Karpas-422 (cell line): ENCODE results near the gene ADRA2B. TPM values are rescaled to one million over a fixed set of nuclear protein-coding genes. Genes with fewer than 3 reads are reported as not detected.
"Not testable (repeated sequence)": the region's sequence is repeated elsewhere in the genome, so short reads cannot be mapped to it uniquely, and the experiment has no call there.

Source experiments
- DNase-seq: peaks from one replicate; pipeline ENCODE4 v3.0.0-alpha.2; 2015
- H2AFZ ChIP-seq: fragments of 200-600 bp; sonication (generic); 2 replicates; pipeline ENCODE4 v1.6.1; 2014; ENCODE audit warnings: antibody characterized with exemption, low read length, mixed read lengths
- H3K27ac ChIP-seq: fragments of 200-600 bp; sonication (generic); 2 replicates; pipeline ENCODE4 v1.5.1; 2014; ENCODE audit warnings: mild to moderate bottlenecking, low read length, moderate library complexity
- H3K27me3 ChIP-seq: fragments of 200-600 bp; sonication (generic); 2 replicates; pipeline ENCODE4 v1.6.1; 2014; ENCODE audit warnings: low read length, mixed read lengths
- H3K36me3 ChIP-seq: fragments of 200-600 bp; sonication (generic); 2 replicates; pipeline ENCODE4 v1.6.1; 2014; ENCODE audit warnings: low read length, mixed read lengths; ENCODE audit not compliant: insufficient read depth
- H3K4me1 ChIP-seq: fragments of 200-600 bp; sonication (generic); 2 replicates; pipeline ENCODE4 v1.6.1; 2014; ENCODE audit warnings: mild to moderate bottlenecking, low read length, mixed read lengths
- H3K4me2 ChIP-seq: fragments of 200-600 bp; sonication (generic); 2 replicates; pipeline ENCODE4 v1.6.1; 2014; ENCODE audit warnings: low read length, low read depth, mild to moderate bottlenecking; ENCODE audit not compliant: poor library complexity, severe bottlenecking
- H3K4me3 ChIP-seq: fragments of 200-600 bp; sonication (generic); 2 replicates; pipeline ENCODE4 v1.5.1; 2014; ENCODE audit warnings: mild to moderate bottlenecking, antibody characterized with exemption, low read length, mixed read lengths
- H3K79me2 ChIP-seq: fragments of 200-600 bp; sonication (generic); 2 replicates; pipeline ENCODE4 v1.6.1; 2014; ENCODE audit warnings: mild to moderate bottlenecking, low read length, mixed read lengths
- H3K9ac ChIP-seq: fragments of 200-600 bp; sonication (generic); 2 replicates; pipeline ENCODE4 v1.6.0; 2014; ENCODE audit warnings: low read length
- H3K9me2 ChIP-seq: fragments of 200-600 bp; sonication (generic), shearing (Covaris generic); replicated peaks from 2 replicates; pipeline ENCODE4 v1.6.0; 2014; ENCODE audit warnings: mild to moderate bottlenecking, low read length, moderate library complexity; ENCODE audit not compliant: insufficient read depth
- H3K9me3 ChIP-seq: fragments of 300-700, 200-600 bp; sonication (generic); 2 replicates; pipeline ENCODE4 v1.6.1; 2014; ENCODE audit warnings: low read length, mixed read lengths
- H4K20me1 ChIP-seq: fragments of 200-600 bp; sonication (generic); 2 replicates; pipeline ENCODE4 v1.6.1; 2014; ENCODE audit warnings: mild to moderate bottlenecking, antibody characterized with exemption, low read length, low read depth; ENCODE audit not compliant: insufficient read depth
- total RNA-seq: library from RNA; depleted of rRNA; stranded (reverse); fragments of >200 nt; shearing (Covaris generic); gene quantifications from 2 replicates; pipeline ENCODE4 v1.2.3, GENCODE V29; 2014; ENCODE audit warnings: low replicate concordance

The ADRA2B gene
- total RNA-seq, 1 experiment from 2014 or later: not detected

DNA sequence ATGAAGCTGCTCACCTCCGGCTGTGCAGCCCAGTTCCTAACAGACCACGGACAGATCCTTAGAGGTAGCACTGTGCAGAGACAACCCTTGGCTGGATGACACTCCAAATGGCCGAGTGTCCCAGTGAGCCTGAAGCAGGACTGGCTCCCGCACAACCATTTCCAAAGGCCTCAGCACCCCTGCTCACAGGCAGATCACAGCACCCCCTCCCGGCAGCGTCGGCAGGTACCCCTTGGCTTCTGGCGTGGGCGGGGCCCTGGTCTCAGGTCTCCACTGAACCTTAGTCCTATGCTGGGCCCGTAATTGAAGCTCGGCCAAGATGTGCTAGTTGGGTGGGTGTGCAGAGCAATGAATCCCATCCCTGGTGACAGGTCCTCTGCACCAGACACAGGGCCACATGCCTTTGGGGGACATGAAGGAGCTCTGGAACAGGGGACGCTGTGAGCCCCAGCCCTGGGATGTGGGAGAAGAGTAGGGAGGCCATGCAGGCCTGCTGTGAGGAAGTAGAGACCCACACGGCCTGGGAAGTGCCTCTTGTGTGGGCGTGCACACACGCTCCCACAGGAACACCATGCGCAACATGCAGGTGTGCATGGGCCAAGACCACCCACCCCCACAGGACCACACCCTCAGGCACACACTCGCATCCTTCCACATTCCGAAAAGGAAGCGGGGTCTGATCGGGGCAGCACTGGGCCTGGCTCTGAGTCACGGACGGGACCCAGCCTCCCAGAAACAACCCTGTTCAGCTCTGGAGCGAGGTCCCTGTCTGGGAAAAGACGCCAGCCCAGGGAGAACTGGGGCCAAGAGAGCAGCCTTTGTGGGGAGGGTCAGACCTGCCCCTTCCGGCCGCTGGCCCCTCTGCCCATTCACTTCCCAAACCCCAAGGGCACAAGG is 26.1 kb upstream of the ADRA2B start:
- Histone ChIP-seq H3K27ac (no peak overlapping the region), H4K20me1 (peaks cover 23% of the 10 kb centered on the region), H3K4me1 (peaks cover 41% of the 10 kb centered on the region), H3K4me2 (peak overlapping the region; percentile 79), H3K79me2 (peaks cover 7% of the 10 kb centered on the region), H3K27me3 (no peaks in the 10 kb centered on the region), H2AFZ (no peak overlapping the region), H3K9ac (peak overlapping the region; percentile 96), H3K36me3 (peaks cover 19% of the 10 kb centered on the region), H3K9me2 (no peaks in the 10 kb centered on the region), H3K4me3 (peak overlapping the region; percentile 96; the same call in 1 of the 2 replicates), H3K9me3 (no peaks in the 10 kb centered on the region)
- peak; percentile 91 for DNase-seq

DNA sequence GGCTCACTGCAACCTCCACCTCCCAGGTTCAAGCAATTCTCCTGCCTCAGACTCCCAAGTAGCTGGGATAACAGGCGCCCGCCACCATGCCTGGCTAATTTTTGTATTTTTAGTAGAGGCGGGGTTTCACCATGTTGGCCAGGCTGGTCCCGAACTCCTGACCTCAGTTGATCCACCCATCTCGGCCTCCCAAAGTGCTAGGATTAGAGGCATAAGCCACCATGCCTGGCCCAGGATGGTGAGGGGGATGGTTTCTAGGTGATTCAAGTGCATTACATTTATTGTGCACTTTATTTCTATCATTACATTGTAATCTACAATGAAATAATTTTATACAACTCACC is 25.2 kb upstream of the ADRA2B start:
- H3K4me3 ChIP-seq, H3K9me3 ChIP-seq, H3K27ac ChIP-seq, H3K4me2 ChIP-seq, H3K79me2 ChIP-seq, H3K9me2 ChIP-seq, H3K9ac ChIP-seq, H3K27me3 ChIP-seq, DNase-seq, H2AFZ ChIP-seq: not testable (repeated sequence)
- Histone ChIP-seq H3K4me1 (peaks cover 32% of the 10 kb centered on the region), H3K36me3 (peaks cover 19% of the 10 kb centered on the region), H4K20me1 (peaks cover 23% of the 10 kb centered on the region)

DNA sequence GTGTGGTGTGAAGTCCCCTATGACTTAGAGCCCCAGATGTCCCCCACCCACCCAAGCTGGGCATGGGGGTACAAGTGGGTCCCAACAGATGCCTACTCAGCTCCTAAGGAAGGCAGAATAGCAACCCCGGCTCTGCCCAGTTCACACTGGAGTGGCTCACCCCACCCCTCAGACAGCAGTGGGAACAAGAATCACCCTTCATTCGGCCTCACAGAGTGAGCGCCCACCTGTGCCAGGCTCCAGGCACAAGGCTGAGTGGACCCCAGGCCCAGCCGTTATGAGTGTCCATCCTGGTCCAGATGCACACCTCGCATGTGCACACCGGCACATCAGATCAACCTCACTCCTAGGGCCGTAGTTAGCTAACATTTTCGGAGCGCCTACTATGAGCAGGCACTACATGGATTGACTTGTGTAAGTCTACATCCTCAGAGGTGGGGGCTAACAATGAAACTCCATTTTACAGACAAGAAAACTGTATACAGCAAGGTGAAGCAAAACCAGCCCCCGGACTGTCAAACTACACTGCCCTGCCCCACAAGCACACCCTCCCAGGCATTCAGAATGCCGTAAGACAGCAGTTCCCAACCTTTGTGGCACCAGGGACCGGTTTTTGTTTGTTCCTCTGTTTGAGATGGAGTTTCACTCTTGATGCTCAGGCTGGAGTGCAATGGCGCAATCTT is 24.7 kb upstream of the ADRA2B start:
- H3K36me3 ChIP-seq: peaks cover 19% of the 10 kb centered on the region
- peaks cover 23% of the 10 kb centered on the region for H4K20me1 ChIP-seq
- H3K27me3 ChIP-seq: no peaks in the 10 kb centered on the region
- peaks cover 7% of the 10 kb centered on the region for H3K79me2 ChIP-seq
- no peak for DNase-seq
- no peaks in the 10 kb centered on the region for H3K9me3 ChIP-seq
- no peak overlapping the region for H3K4me2 ChIP-seq
- H2AFZ ChIP-seq: no peak overlapping the region
- no peak overlapping the region for H3K4me3 ChIP-seq
- H3K9ac ChIP-seq: no peak overlapping the region
- no peak overlapping the region for H3K27ac ChIP-seq
- no peaks in the 10 kb centered on the region for H3K9me2 ChIP-seq
- H3K4me1 ChIP-seq: peaks cover 27% of the 10 kb centered on the region

DNA sequence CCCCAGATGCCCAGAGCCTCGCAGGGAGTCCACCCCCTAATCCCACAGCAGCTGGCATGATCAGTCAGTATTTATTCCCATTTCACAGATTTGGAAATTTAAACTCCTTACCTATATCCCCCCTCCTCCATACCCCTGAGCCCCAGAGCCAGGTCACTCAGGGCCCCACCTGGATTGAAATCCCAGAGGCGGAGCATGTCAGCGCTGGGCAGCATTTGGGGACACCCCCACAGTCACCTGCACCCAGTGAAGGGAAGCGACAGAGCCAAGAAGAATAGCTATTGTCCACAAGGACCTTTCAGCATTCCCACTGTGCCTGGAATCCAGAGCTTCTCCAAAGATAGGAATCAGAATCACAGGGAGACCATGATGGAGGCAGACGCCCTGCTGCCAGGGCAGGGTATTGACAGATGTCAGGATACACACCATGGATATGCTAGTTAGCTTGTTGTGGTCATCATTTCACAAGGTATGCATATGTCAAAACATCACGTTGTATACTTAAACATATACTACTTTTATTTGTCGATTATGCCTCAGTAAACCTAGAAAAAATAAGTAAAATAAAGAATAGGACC is 22.9 kb upstream of the ADRA2B start:
- H3K9me3 ChIP-seq: no peaks in the 10 kb centered on the region
- H3K4me1 ChIP-seq: peaks cover 20% of the 10 kb centered on the region
- no peak overlapping the region for H3K27ac ChIP-seq
- H4K20me1 ChIP-seq: peaks cover 19% of the 10 kb centered on the region
- DNase-seq: no peak
- peaks cover 1% of the 10 kb centered on the region for H3K79me2 ChIP-seq
- no peak overlapping the region for H2AFZ ChIP-seq
- H3K9ac ChIP-seq: no peak overlapping the region
- no peak overlapping the region for H3K4me2 ChIP-seq
- no peaks in the 10 kb centered on the region for H3K27me3 ChIP-seq
- H3K4me3 ChIP-seq: no peak overlapping the region
- no peaks in the 10 kb centered on the region for H3K9me2 ChIP-seq
- H3K36me3 ChIP-seq: peaks cover 18% of the 10 kb centered on the region

DNA sequence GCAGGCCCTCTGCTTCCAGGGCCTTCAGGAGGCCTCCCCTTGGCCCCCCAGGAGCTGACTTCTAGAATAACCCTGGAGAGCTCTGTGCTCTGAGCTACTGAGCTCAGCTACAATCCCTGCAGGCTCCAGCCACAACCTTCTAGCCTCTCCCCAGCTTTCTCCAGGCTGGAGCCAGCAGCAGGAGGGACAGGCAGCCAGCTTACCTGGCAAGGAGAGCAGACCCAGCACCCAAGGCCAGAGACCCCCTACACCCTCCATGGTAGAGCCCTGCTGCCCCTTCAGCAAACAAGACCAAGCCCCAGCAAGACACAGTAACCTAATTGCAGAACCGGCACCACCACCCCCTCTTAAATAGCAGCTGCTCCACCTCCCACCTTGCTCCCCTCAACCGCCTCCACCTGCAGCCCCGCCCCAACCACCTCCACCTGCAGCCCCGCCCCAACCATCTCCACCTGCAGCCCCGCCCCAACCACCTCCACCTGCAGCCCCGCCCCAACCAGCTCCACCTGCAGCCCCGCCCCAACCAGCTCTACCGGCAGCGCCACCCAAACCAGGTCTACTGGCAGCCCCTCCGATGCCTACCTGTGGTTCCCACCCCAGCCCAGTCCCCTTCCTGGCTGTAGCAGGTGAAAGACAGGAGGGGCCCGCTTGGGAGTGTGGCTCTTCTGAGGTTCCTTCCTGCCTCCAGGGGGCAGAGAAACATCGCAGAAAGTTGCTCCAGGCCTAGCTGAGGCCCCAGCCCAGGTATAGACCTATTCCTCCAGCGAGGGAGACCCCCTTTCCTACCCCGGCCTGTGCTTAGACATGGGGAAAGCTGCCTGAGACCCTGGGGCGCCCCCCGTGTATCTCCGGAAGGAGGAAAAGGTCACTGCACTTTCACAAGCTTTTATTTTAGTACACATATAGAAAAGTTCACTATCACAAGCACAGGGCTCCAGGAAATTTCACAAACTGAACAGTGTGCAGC is 22.1 kb upstream of the ADRA2B start, which contains the start of gene ASTL:
Gene ASTL, minus strand, starts transcription at position 324 of the 967 bp plus-strand sequence. Its CDS starts 66 bp downstream, at position 258.
- H3K4me3 ChIP-seq: no peak within 1 kb of the TSS
- H4K20me1 ChIP-seq: peaks cover 10% of the 10 kb centered on the region
- no peaks in the 10 kb centered on the region for H3K79me2 ChIP-seq
- peaks cover 10% of the 10 kb centered on the region for H3K36me3 ChIP-seq
- H3K9me2 ChIP-seq: no peaks in the 10 kb centered on the region
- H3K9me3 ChIP-seq: no peaks in the 10 kb centered on the region
- no peak within 1 kb of the TSS for H3K27ac ChIP-seq
- no peaks in the 10 kb centered on the region for H3K27me3 ChIP-seq
- H3K4me1 ChIP-seq: peaks cover 12% of the 10 kb centered on the region
- DNase-seq: peak; percentile 83
- no peak within 1 kb of the TSS for H3K4me2 ChIP-seq
- H2AFZ ChIP-seq: no peak within 1 kb of the TSS
- H3K9ac ChIP-seq: no peak within 1 kb of the TSS

DNA sequence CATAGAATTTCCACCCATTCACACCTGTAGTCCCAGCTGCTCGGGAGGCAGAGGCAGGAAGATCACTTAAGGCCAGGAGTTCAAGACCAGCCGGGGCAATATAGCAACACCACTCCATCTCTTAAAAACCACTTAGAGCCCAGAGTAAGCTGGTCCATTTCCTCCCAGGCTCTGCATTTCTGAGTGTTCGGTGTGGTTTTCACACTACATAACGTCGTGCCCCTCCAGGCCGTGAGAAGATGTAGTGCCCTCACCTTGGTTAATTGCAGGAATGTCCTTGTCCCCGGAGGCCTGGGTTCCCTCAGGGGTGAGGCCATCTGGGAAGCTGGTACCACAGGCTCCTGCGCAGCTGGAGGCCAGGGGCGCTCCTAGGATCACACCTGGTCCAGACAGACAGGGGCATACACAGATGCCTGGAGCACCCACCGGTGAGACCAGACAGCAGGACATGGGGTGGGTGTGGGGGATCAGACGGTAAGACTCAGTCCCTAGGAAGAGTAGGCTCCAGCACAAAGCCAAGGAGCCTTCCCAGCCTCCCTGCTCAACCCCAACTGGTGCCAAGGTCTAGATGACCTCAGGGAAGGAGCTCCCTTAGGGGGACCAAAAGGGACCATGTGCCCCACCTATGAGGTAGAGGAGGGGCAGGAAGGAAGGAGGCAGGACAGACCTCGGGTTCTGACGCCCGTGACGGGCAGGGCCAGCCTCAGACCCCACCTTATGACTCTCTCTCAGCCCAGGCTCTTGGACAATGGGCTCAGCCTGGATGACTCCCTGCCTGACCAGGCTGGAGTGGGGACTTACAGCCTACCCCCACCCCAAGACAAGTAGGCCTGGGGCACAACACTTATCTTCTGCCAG is 21.2 kb upstream of the ADRA2B start:
- peaks cover 2% of the 10 kb centered on the region for H3K4me1 ChIP-seq
- no peaks in the 10 kb centered on the region for H3K9me3 ChIP-seq
- no peak overlapping the region for H3K27ac ChIP-seq
- H3K4me2 ChIP-seq: no peak overlapping the region
- no peaks in the 10 kb centered on the region for H3K79me2 ChIP-seq
- H3K4me3 ChIP-seq: no peak overlapping the region
- no peak overlapping the region for H3K9ac ChIP-seq
- H3K36me3 ChIP-seq: peaks cover under 1% of the 10 kb centered on the region; the same call in 1 of the 2 replicates
- no peaks in the 10 kb centered on the region for H3K27me3 ChIP-seq
- no peak for DNase-seq
- no peaks in the 10 kb centered on the region for H3K9me2 ChIP-seq
- no peak overlapping the region for H2AFZ ChIP-seq
- H4K20me1 ChIP-seq: 0 out of 2 replicates have a peak, but pooled peaks cover 1% of the 10 kb centered on the region

DNA sequence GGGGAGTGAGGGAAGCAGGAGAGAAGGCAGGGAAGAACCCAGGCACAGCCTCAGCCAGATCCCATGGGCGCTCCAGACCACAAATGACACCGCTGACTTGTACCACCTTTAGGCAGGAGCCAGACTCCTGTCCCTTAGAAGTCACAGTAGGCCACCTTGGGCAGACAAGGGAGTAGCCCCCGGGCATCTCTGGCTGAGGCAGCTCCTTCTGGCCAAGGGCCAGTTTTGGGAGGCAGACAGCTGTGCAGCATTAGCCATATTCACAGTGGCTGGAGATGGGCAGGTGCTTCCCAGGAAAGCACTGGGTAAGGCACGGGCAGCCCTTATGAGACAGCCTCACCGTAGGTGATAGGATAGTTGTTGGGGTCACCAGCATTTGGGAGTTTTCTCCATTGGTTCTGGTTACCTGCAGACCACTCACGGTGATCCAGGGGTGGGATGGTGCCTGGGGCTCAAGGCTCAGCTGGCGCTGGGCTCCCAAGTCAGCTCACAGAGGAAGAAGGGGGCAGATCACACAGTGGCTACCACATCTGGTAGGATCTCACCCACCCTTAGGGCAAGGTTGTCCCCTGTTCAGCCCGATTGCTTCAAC is 19.9 kb upstream of the ADRA2B start:
- no peaks in the 10 kb centered on the region for H3K9me2 ChIP-seq
- no peaks in the 10 kb centered on the region for H3K4me1 ChIP-seq
- no peak overlapping the region for H3K4me2 ChIP-seq
- H3K79me2 ChIP-seq: no peaks in the 10 kb centered on the region
- H3K27me3 ChIP-seq: no peaks in the 10 kb centered on the region
- DNase-seq: no peak
- no peak overlapping the region for H3K4me3 ChIP-seq
- H3K36me3 ChIP-seq: no peaks in the 10 kb centered on the region
- no peaks in the 10 kb centered on the region for H3K9me3 ChIP-seq
- no peak overlapping the region for H2AFZ ChIP-seq
- H3K27ac ChIP-seq: no peak overlapping the region
- H4K20me1 ChIP-seq: no peaks in the 10 kb centered on the region
- H3K9ac ChIP-seq: no peak overlapping the region
